ENCODE results near the gene GALNT9.
"Not testable (repeated sequence)": the region's sequence is repeated elsewhere in the genome, so short reads cannot be mapped to it uniquely, and the experiment has no call there.

Gene GALNT9

DNA sequence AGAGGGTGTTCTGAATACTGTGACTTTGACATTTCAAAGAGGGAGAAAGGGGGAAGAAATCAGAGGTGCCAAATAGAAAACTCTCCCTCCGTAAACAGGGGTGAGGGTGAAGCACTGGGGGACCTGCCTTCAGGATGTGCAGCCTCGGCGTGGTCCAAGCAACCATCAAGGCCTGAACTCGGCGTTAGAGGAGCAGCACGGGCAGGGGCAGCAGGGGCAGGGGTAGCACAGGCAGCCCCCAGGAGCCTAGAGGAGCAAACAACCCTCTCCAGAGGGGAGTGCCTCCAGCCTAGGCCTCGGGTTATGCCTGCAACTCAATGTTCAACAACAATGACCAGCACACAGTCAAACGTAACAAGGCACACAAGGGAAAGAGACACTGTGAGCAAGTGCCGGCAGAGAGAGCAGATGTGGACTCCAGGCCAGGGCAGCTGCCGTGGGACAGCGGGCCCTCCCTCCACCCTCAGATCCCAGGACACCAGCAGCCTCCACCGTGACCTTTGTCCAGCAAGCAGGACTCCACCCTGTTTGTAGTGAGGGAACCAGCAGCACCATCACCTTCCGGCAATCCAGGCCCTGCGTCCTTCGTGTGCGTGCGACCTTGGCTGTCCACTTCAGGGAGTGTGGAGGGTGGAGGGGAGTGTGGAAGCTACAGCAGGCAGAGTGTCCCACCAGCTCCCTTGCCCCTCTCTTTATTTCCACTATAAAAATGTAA lies 18.0 kb downstream of the GALNT9 start:
- DNase-seq: no peak

DNA sequence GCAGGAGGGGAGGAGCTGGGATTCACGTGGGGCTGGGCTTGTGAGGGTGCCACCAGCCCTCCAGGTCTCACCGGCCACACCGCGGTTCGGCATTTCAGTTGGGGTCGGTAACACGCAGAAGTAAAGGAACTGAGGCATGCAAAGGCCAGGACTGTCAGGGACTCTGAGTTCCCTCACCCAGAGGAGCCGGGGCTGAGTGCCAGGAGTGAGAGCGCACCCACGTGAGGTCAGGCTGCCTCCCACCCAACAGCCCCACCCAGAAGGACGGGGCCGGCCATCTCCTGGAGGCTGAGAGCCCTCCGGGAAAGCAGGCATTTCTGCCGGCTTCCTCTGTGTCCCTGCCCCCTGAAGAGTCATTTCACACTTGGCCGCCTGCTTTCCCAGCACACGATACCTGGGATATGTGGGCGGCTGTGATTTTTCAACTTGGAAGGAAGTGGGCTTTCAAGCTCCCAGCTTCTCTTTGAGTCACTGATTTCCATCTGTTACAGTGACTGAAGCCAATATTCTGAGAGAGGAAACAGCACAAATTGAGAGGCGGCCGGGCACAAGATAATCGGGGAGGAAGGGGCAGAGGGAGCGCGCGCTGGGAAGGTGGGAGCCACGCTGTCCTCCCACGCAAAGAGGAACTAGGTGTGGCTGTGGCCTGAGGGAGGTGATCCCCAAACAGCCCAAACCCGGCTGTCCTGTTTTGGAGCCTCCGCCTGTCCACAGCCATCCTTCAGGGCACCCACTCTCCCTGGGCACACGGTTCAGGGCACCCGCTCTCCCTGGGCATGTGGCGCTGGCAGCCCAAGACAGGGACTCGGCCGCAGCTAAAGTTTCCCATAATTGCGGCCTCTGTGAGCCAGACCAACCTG lies 19.0 kb downstream of the GALNT9 start:
- no peak for DNase-seq

DNA sequence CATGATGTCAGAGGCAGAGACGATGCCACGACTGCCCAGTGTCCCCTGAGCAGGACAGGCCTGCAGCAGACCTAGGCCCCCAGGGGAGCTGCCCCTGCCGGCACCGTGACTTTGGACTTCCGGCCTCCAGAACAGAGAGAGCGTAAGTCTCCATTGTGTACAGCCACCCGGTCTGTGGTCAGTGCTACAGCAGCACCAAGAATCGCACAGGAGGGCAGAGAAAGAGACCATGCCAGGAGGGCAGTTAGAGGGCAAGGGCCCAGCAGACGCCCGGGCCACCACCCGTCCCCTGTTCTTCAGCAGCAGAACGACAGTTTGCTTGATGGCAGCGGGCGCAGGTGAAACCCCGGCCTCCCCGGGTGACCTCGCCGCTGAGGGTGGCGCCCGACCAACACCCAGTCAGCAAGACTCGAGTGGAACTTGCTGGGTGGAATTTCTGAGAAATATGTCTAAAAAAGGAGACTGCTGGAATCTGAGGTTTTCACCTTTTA lies 19.7 kb downstream of the GALNT9 start:
- DNase-seq: no peak

DNA sequence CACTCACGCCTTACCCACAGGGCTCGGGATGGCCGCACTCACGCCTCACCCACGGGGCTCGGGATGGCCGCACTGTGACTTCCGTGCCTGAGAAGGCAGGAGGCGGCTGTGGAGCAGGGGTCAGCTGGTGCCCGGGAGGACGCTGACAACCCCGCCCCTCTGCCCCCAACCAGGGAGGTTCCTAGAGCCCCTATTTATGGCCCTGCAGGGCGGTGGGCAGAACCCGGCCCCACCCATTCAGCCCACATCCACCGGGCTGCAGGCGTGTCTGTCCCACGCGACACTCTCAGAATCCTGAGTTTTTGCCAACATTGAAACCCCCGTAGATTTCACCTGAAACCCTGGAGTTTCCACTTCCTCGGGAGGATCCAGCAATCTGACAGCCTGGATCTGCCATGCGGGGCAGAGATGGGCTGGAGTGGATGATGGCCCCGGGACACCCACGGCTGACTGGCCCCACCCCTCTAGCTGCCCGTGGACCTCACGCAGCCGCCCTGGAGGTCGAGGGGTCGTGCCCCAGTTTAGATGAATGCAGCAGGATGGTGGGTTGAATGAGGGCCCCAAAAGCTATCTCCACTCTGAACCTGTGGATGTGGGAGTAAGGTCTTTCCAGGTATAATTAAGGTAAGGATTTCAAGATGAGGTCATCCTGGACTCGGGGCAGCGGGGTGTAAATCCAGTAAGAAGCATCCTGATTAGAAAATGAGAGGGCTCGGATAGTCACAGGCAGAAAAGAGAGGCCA lies 20.4 kb downstream of the GALNT9 start:
- no peak for DNase-seq

DNA sequence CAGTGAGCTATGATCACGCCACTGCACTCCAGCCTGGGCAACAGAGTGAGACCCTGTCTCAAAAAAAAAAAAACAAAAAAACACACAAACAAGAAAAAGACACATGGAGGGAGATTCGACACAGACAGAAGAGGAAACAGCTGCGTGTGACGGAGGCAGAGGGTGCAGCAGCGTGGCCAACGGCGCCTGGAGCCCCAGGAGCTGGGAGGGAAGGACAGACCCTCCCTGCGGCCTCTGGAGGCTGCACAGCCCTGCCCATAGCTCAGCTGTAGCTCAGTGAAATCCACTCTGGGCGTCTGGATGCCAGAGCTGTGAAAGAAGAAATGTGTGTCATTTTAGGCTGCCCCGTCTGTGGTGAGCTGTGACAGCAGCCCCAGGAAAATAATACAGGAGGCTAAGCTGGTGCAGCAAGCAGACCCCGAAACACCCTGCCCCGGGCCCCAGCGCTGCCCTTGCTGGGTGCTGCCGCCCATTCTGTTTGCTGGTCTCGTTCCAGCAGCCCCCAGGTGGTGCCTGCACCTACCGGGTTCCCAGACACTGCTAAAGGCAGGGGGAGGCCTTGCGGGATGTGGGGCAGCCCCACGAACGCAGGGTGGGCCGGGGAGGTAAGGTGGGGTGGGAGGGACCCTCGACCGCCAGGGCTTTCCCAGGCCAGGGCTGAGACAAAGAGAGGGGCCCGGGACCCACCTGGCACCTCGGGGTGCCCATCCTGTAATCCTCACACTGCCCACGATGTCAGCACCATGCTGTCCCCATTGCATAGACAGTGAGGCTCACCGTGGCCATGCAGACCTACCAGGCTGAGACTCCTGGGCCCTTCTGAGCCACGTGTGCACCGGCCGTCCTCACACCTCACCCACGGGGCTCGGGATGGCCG lies 21.2 kb downstream of the GALNT9 start:
- no peak for DNase-seq

DNA sequence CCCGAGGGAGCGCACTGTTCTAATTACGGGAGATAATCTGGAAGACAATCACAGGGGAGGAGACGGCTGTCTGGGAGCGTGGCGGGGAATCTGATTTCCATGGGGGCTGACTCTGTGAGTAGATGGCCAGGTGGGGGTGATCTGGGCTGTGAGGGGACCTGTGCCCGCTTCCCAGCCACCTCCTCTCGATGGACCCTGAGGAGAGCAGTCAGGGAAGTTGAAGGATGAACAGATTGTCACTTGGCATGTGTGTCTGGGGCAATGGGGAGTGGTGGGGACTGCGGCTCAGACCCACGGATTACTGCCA lies 22.6 kb downstream of the GALNT9 start:
- DNase-seq: no peak

DNA sequence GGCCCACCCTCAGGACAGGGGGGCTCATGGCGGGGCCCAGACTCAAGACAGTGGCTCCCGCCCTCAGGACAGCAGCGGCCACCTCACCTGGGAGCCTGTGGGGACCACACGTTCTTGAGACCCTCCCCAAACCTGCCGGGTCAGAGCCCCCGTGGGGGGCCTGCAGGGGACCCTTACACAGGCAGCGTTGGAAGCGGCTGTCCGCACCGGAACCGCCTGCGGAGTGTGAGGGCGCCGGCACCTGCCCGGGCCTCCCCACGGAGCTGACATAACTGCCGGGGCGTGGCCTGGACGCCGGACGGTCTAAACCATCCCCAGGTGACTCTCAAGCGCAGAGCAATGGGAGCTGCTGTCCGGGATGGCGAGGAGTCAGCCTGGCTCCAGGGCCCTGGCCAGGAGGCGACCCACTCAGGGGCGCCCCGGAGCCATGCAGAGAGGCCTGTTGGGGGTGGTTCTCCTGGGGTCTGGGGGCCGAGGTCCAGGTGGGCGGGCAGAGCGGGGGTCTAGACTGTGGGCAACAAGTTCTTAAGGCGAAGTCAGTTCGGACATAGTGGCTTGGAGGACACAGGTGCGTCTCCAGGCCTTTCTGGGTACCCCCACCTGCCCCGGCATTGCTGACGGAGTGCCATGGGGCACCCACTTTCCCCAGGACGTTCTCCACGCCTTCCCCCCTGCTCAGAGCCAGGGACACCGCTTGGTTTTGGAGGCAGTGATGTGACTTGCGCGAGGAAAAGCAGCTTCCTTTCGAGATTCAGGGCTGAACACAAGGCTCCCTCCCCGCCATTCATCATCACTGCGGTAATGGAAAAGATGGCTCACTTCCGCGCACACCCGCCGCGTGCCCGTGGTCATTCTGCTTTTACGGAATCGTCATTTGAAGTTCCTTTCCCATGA lies 23.2 kb downstream of the GALNT9 start:
- no peak for DNase-seq

DNA sequence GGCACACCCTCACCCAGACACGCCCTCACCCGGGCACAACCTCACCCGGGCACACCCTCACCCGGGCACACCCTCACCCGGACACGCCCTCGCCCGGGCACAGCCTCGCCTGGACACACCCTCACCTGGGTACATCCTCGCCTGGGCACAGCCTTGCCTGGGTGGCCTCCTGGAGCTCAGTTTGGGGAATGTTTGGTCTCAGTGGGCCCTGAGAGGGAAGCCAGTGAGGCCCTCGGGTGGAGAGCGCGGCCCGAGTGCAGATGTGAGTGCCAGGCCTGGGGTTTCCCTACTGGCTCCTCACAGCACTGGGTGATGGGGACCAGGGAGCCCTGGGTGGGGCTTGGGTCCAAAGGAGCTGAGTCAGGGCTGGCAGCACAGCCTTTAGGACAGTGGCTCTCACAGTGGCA lies 23.8 kb downstream of the GALNT9 start:
- DNase-seq: no peak

GRCh38 chr12:132304866-132305265 lies 24.5 kb downstream of the GALNT9 start:
- DNase-seq: not testable (repeated sequence)

DNA sequence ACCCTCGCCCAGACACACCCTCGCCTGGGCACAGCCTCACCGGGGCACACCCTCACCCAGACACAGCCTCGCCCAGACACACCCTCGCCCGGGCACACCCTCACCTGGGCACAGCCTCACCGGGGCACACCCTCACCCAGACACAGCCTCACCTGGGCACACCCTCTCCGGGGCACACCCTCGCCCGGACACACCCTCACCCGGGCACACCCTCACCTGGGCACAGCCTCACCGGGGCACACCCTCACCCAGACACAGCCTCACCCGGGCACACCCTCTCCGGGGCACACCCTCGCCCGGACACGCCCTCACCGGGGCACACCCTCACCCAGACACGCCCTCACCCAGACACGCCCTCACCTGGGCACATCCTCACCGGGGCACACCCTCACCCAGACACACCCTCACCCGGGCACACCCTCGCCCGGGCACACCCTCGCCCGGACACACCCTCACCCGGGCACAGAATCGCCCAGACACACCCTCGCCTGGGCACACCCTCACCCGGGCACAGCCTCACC lies 25.5 kb downstream of the GALNT9 start:
- DNase-seq: not testable (repeated sequence)

DNA sequence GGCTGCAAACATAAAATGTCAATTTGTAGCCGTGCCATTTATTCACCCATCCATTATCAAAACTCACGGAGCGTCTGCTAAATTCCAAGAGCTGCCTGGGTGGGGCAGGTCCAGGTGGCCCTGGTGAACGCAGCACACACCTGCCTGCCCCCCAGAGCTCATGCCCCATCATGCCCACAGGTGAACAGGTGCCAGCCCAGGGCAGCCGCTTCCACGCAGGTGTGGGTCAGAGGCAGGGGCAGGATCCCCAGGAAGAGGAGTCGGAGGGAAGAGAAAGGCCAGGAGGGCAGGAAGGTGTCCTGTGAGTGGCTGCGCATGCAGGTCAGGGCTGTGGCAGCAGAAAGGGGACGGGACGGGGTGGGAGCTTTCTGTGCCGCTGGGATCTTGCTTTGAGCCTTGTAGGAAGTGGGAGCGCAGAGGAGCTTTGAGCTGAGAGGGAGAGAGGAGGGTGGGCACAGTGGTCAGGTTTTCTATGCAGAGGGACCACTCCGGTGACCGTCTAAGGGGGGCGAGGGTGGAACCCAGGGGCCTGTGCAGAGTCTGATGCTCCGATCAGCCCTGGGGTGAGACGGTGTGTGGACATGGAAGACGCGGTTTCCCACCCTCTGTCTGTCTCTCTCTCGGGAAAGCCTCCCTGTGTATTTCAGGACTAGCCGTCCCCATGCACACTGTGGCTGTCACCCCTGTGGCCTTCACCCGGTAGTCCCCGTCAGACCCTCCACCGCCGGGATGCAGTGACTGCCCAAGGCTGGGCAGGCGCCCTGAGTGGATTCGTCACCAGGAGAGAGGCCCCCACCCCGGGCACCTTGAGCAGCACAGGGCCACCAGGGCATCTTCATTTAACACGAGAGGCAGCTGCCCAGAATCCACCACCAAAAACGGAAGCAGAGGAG lies 26.7 kb downstream of the GALNT9 start:
- no peak for DNase-seq

DNA sequence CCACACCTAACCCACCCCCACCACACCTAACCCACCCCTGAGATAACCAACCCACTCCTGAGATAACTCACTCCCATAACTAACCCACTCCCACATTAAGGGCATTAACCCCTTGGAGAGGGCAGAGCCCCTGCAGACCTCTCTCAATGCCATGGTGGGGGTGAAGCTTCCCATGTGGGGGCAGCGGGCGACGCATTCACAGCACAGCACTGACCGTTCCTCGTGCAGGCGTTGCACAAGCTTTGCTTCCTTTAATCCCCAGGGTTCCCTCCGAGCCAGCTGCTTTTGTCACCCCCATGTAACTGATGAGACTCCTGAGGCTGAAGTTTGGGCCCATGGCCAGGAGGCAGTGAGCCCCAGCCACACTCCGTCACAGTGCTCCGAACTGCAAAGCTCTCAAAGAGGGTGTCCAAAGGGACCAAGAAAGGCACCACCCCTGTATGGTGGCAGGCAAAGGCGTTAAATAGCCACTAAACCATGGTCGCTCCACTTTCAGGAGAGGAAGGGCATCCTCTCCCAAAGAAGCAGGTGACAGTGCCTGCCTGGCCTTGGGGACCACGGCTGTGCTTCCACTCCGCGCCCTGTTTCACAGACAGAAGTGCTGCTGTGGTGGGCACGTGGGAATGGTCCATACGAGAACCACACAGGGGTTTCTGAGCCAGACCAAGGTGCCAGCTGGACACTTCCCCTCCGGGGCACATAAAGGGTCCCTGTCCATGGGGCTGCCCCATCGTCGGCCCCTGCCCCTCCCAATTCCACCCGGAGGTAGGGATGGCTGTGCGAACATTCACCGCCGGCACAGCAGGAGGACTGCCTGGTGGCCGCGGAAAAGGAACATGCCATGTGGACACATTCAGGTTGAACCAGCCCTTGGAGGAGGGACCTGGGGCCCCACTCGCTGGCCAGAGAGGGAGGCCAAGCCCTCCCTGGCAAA lies 28.3 kb downstream of the GALNT9 start:
- DNase-seq: no peak

GRCh38 chr12:132296063-132296462 lies 33.3 kb downstream of the GALNT9 start:
- no peak for DNase-seq

DNA sequence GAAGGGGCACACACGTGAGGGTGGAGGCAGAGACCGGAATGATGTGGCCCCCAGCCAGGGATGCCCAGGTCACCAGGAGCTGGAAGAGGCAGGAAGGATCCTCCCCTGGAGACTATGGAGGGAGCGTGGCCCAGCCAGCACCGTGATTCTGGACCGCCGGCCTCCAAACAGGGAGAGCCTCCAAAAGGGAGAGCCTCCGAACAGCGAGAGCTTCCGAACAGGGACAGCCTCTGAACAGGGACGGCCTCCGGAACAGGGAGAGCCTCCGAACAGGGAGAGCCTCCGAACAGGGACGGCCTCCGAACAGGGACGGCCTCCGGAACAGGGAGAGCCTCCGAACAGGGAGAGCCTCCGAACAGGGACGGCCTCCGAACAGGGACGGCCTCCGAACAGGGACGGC lies 33.8 kb downstream of the GALNT9 start:
- not testable (repeated sequence) for DNase-seq

DNA sequence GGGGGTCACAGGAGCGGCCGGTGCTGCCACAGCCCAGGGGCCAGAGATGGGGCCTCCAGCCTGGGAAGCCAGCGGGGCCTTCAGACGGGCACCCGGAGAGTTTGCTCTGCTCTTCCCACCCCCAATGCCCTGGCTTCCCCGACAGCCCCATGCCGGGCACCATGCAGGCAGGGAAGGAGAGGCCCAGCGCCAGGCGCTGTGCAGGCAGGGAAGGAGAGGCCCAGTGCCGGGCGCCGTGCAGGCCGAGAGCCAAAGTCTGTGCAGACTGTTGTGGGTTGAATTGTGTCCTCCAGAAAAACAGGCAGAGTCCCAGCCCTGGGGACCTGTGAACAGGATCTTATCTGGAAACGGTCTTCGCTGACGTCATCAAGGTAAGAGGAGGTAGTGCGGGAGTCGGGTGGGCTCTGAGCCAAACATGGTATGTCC lies 34.3 kb downstream of the GALNT9 start:
- no peak for DNase-seq

GRCh38 chr12:132294121-132295034 lies 35.0 kb downstream of the GALNT9 start:
- DNase-seq: no peak
